NCI-H2196 treated with DMSO at 0.1 percent for 48 hours (cell line): ENCODE measurements around the gene RBM15B.

Experiments
- DNase-seq: peaks from one replicate; lab custom pipeline; 2025; ENCODE audit not compliant: unreplicated experiment; lab: John Stamatoyannopoulos, UW

Gene RBM15B

GRCh38 chr3:51391566-51392354 is 675 bp downstream of the RBM15B start:
- no peak for DNase-seq

GRCh38 chr3:51392355-51393133 is 1.5 kb downstream of the RBM15B start:
- DNase-seq: no peak

GRCh38 chr3:51393134-51393495 is 2.0 kb downstream of the RBM15B start:
- no peak for DNase-seq

- no peak for DNase-seq
Observed at GRCh38 chr3:51393564-51393963, 2.5 kb downstream of the RBM15B start.

- no peak for DNase-seq
Observed at GRCh38 chr3:51394541-51394940, 3.5 kb downstream of the RBM15B start.

- no peak for DNase-seq
Observed at GRCh38 chr3:51395493-51396213, 4.6 kb downstream of the RBM15B start.

- DNase-seq: no peak
Observed at GRCh38 chr3:51396401-51396800, 5.3 kb downstream of the RBM15B start.

- DNase-seq: no peak
Observed at GRCh38 chr3:51397392-51397791, 6.3 kb downstream of the RBM15B start.

- no peak for DNase-seq
Observed at GRCh38 chr3:51398595-51399310, 7.7 kb downstream of the RBM15B start.

- DNase-seq: no peak
Observed at GRCh38 chr3:51400166-51400565, 9.1 kb downstream of the RBM15B start.

GRCh38 chr3:51401735-51402134 is 10.7 kb downstream of the RBM15B start:
- DNase-seq: no peak

- no peak for DNase-seq
Observed at GRCh38 chr3:51403675-51404074, 12.6 kb downstream of the RBM15B start.

- DNase-seq: no peak
Observed at GRCh38 chr3:51408021-51408420, 16.9 kb downstream of the RBM15B start.

GRCh38 chr3:51408813-51409212 is 17.7 kb downstream of the RBM15B start:
- DNase-seq: no peak

- no peak for DNase-seq
Observed at GRCh38 chr3:51422211-51422610, 31.1 kb downstream of the RBM15B start.

GRCh38 chr3:51426921-51427320 is 35.8 kb downstream of the RBM15B start:
- DNase-seq: no peak

GRCh38 chr3:51429138-51429537 is 38.1 kb downstream of the RBM15B start:
- no peak for DNase-seq

GRCh38 chr3:51434110-51434509 is 43.0 kb downstream of the RBM15B start:
- no peak for DNase-seq

- DNase-seq: peak; percentile 16
Observed at GRCh38 chr3:51434746-51435327, 43.8 kb downstream of the RBM15B start.

- no peak for DNase-seq
Observed at GRCh38 chr3:51436998-51437639, 46.0 kb downstream of the RBM15B start.
